ENCODE measurements around the gene JPT1.

JPT1 gene

DNA sequence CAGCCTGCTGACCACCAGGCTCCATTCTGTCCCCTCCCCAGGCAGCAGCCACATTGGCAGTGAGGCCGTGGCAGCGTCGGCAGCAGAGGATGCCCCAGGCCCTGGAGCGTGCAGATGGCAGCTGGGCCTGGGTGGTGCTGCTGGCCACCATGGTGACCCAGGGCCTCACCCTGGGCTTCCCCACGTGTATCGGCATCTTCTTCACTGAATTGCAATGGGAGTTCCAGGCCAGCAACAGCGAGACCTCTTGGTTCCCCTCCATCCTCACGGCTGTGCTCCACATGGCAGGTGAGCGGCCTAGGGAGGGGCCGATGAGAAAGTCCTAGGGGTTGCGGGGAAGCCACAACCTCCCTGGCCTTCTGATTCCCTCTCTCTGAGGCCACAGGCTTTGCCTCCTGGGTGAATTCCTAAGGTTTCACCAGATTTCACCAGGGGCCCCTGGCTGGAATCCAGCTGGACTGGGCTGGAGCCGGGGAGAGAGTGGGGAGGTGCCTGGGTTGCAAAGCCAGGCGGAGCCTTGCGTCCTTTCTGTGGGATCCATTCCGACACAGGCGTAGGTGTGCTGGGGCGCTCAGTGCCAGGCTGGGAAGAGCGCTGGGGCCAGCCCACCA is 60.7 kb downstream of the JPT1 start:
- Histone ChIP-seq H3K4me1 (ENCODE audit: insufficient read depth, low read length) (peaks cover 33% of the 10 kb centered on the region), H3K9ac (ENCODE audit: low read depth, low read length) (no peak overlapping the region)

DNA sequence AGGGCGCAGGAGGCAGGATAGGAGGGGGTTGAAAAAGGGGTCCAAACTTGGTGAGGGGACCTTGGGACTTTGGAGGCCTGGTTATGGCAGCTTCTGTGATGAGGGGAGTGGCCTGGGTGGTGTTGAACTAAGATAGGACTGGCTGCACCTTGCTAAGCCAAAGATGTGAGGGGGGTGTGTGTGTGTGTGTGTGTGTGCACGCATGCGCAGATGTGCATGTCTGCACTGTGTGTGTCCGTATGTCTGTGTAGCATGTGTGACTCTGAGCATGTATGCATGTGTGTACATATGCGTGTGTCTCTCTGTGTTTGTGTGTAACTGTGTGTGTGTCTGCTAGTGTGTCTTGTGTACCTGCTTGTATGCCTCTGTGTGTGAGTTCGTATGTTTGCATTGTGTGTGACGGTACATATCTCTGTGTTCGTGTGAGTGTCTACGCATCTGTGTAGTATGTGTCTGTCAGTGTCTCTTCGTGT is 62.4 kb downstream of the JPT1 start:
- Histone ChIP-seq H3K9ac (ENCODE audit: low read depth, low read length) (no peak overlapping the region), H3K4me1 (ENCODE audit: insufficient read depth, low read length) (peaks cover 34% of the 10 kb centered on the region), H3K9me3 (ENCODE audit: control insufficient read depth, insufficient read depth, low read length) (no peaks in the 10 kb centered on the region)

More for the DNA sequence above, 60.7 kb downstream of the JPT1 start:
- Histone ChIP-seq H3K36me3 (ENCODE audit: insufficient read depth, low read length) (peaks cover 5% of the 10 kb centered on the region; the same call in 1 of the 2 replicates), H3K9me3 (ENCODE audit: control insufficient read depth, insufficient read depth, low read length) (no peaks in the 10 kb centered on the region)

DNA sequence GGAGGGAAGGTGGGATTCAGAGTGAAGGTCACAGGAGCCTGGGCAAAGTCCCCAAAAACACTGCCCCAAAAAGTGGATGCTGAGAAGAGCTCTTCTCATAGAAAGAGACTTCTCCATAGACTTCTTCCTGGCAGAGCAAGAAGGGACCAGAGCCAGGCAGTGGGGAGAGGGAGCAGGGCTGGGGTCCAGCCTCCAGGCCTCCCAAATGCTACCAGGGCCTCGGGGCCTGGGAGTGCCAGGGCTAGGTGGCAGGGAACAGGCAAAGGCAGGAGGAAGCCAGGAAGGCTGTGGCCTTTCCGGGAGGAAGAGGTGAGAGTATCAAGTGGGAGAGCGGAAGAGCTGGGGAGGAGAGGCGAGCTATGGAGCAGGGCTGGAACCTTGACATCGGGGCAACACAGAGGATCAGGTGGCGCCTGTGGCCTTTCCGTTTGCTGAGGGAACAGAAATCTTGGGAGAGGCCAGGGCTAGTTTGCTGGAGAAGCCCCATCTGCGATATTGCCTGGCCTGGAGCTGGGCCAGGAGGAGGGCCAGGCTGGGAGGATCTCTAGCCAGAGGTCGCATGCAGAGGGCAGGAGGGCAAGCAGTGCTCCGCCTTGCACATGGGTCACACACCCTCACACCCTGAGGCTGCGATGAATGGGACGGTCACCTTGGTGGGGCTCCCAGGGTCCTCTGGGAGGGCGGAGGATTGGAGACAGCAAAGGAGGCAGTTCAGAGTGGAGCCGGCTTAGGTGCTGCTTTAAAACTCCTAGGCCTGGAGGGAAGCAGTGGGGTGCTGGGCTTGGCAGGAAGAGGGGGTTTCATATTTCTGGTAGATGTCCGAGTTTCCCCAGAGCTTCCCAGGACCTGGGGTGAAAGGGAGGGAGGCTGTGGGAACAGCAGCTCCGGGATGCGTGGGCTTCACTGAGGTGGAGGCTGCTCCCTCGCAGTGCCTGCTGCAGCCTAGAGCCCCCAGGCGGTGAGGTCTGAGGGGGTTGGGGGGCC is 63.1 kb downstream of the JPT1 start:
- peak overlapping the region; percentile 4; the same call in 1 of the 2 replicates for H3K9ac ChIP-seq (ENCODE audit: low read depth, low read length)
- H3K4me1 ChIP-seq (ENCODE audit: insufficient read depth, low read length) = peaks cover 40% of the 10 kb centered on the region
- H3K36me3 ChIP-seq (ENCODE audit: insufficient read depth, low read length) = no peaks in the 10 kb centered on the region
- H3K9me3 ChIP-seq (ENCODE audit: control insufficient read depth, insufficient read depth, low read length) = no peaks in the 10 kb centered on the region

More for the DNA sequence above, 62.4 kb downstream of the JPT1 start:
- H3K36me3 ChIP-seq (ENCODE audit: insufficient read depth, low read length) = no peaks in the 10 kb centered on the region

DNA sequence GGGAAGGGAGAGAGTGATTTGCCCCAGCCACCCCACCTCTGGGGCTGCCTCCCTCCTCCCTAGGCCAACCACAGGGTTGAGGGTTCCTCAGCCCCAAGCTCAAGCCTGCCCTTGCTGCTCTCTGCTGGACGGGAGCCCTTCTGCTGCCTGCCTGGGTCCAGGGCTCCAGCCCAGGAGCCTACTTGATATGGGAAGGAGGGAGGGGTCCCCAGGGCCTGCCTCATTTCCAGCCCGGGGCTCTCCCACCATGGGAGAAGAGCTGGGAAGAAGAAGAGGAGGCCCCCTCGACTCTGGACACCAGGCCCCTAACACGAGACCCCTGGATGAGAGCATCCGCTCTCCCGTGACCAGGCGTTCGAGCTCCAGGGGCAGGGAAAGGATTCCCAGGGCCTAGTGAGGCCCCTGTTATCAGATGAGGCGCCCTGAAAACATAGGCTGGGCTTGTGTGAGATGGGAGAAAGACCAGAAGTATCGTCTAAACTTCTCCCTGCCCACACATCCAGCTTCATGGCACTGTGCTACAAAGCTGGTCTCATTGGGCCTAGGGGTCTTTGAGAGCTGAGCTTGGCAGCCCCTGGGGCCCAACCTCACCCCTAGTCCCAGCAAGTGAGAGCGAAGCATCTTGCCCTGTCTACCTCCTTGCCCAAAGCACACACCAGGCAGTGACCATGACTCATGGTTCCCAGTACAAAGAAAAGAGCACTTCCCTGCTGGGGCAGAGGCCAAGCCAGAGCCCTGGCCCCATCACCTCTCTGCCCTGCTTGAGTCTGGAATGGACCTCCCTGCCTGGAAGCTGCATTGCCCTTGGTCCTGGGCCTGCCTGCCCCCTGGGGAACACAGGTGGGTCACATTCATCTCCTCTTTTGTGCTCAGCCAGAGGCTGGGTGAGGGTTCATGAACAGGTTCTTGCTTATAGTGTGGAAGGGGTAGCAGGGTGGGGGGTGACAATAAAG is 65.6 kb downstream of the JPT1 start:
- no peaks in the 10 kb centered on the region for H3K9me3 ChIP-seq (ENCODE audit: control insufficient read depth, insufficient read depth, low read length)
- H3K9ac ChIP-seq (ENCODE audit: low read depth, low read length) = peak overlapping the region; percentile 94
- H3K36me3 ChIP-seq (ENCODE audit: insufficient read depth, low read length) = no peaks in the 10 kb centered on the region
- H3K4me1 ChIP-seq (ENCODE audit: insufficient read depth, low read length) = peaks cover 51% of the 10 kb centered on the region

DNA sequence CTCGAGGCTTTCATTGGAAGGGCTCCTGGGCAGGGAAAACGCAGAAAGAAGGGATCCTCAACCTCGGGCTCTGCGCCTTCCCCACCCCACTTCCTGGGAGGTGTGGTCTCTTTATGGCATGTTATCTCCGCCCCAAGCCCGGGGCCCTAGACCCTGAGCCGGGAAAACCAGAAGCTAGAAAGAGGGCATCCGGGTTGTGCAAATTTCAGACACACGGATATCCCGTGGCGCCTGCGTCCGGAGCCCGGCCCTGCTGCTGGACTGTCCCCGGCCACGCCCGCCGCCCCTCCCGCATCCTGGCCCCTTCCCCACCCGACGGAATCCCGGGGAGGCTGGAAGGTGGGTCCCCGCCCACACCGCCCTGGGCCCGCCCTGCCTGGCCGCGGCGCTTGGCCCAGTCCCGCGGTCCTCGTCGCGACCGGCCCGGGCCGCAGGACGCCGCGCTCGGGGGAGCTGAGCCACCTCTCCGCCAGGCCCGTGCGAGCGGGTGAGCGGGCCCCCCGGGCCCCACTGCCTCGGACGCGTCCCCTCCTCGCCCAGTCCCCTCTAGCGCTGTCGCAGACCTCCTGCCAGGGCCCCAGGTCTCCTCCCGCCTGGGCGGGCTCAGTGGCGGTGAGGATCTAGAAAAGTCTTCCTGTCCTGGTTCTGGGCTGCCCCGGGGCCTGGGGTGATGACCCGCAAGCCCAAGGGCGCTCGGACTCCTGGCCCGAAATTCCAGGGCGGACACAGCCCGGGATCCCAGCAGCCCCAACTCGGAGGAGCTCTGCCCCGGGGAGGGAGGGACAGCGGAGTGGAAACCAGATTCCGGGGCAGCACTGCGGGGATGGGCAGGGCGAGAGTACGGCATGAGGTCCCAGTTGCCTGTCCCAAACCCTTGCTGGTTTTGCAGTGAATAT is 66.5 kb downstream of the JPT1 start, which contains the start of gene SLC16A5:
SLC16A5 (plus strand) TSS at position 397 of the 896 bp plus-strand sequence. CDS start 5,683 bp downstream, outside the sequence.
- no peaks in the 10 kb centered on the region for H3K9me3 ChIP-seq (ENCODE audit: control insufficient read depth, insufficient read depth, low read length)
- H3K9ac ChIP-seq (ENCODE audit: low read depth, low read length) = peak within 1 kb of the TSS; percentile 94
- no peaks in the 10 kb centered on the region for H3K36me3 ChIP-seq (ENCODE audit: insufficient read depth, low read length)
- peaks cover 49% of the 10 kb centered on the region for H3K4me1 ChIP-seq (ENCODE audit: insufficient read depth, low read length)

DNA sequence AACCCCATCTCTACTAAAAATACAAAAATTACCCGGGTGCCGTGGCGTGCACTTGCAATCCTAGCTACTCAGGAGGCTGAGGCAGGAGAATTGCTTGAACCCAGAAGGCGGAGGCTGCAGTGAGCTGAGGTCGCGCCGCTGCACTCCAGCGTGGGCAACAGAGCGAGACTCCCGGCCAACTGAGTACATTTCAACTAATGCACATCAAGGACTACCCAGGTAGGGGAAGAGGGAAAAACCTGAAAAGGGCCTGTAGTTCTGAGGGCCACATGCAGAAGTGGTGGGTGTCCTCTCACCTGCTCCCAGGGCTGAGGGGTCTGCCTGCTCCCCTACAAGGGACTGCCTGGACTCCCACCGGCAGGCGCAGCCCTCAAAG is 67.1 kb downstream of the JPT1 start:
- H3K9me3 ChIP-seq (ENCODE audit: control insufficient read depth, insufficient read depth, low read length) = no peaks in the 10 kb centered on the region
- peak overlapping the region; percentile 94 for H3K9ac ChIP-seq (ENCODE audit: low read depth, low read length)
- H3K4me1 ChIP-seq (ENCODE audit: insufficient read depth, low read length) = peaks cover 50% of the 10 kb centered on the region
- H3K36me3 ChIP-seq (ENCODE audit: insufficient read depth, low read length) = no peaks in the 10 kb centered on the region

DNA sequence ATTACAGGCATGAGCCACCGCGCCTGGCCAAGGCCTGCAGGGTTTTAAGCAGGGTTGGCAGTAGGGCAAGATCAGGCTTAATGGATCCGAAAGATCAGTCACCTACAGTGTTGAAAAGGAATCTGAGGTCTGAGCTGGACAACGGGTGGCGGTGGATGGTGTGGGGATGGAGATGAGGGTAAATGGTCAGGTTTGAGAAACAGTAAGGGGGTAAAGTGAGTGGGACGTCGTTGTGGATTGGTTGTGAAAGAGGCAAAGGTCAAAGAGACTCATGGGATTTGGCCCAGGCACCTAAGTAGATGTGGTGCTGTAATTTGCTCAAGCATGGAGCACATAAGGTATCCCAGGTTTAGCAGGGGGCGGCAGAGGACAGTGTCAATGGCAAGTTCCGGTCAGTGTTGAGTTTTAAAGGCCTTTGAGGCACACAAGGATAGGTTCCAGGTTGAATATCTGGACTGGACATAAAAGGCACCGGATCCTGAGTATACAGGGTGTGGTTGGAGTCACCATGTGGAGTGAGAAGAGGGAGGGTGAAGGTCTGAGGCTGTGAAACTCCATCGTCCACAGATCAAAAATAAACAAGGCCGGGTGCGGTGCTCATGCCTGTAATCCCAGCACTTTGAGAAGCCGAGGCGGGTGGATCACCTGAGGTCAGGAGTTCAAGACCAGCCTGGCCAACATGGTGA is 67.7 kb downstream of the JPT1 start:
- Histone ChIP-seq H3K4me1 (ENCODE audit: insufficient read depth, low read length) (peaks cover 47% of the 10 kb centered on the region), H3K9me3 (ENCODE audit: control insufficient read depth, insufficient read depth, low read length) (no peaks in the 10 kb centered on the region), H3K36me3 (ENCODE audit: insufficient read depth, low read length) (no peaks in the 10 kb centered on the region), H3K9ac (ENCODE audit: low read depth, low read length) (peak overlapping the region; percentile 94)

Data from ES-I3 (cell line).